ENCODE results near the gene VCAN.

GRCh38 chr5:83475391-83475863 lies 3.9 kb downstream of the VCAN start:
- TF ChIP-seq, protein P1, sequence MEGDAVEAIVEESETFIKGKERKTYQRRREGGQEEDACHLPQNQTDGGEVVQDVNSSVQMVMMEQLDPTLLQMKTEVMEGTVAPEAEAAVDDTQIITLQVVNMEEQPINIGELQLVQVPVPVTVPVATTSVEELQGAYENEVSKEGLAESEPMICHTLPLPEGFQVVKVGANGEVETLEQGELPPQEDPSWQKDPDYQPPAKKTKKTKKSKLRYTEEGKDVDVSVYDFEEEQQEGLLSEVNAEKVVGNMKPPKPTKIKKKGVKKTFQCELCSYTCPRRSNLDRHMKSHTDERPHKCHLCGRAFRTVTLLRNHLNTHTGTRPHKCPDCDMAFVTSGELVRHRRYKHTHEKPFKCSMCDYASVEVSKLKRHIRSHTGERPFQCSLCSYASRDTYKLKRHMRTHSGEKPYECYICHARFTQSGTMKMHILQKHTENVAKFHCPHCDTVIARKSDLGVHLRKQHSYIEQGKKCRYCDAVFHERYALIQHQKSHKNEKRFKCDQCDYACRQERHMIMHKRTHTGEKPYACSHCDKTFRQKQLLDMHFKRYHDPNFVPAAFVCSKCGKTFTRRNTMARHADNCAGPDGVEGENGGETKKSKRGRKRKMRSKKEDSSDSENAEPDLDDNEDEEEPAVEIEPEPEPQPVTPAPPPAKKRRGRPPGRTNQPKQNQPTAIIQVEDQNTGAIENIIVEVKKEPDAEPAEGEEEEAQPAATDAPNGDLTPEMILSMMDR (IDR thresholded peaks at IDR 0.05; ENCODE audit: low read depth, low read length, missing input control) = no peak
- TF ChIP-seq REST (IDR thresholded peaks at IDR 0.05) = no peak
- TF ChIP-seq HNF4A (conservative IDR thresholded peaks at IDR 0.05) = no peak
- no peak for TF ChIP-seq EGR1 (IDR thresholded peaks at IDR 0.05; ENCODE audit: low read depth in 2 of 2)
- no peak for TF ChIP-seq RAD21 (IDR thresholded peaks at IDR 0.05)
- TF ChIP-seq, protein P2, sequence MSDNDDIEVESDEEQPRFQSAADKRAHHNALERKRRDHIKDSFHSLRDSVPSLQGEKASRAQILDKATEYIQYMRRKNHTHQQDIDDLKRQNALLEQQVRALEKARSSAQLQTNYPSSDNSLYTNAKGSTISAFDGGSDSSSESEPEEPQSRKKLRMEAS (IDR thresholded peaks at IDR 0.05) = no peak
- no peak for TF ChIP-seq JUND (IDR thresholded peaks at IDR 0.05)
- no peak for TF ChIP-seq ZBTB33 (IDR thresholded peaks at IDR 0.05)
- no peak for TF ChIP-seq YY1 (IDR thresholded peaks at IDR 0.05)
- no peak for TF ChIP-seq TAF1 (conservative IDR thresholded peaks at IDR 0.05)
- TF ChIP-seq SP1 (IDR thresholded peaks at IDR 0.05) = no peak
- no peak for TF ChIP-seq RXRA (IDR thresholded peaks at IDR 0.05)

All from liver (tissue), 3 donors.